GM20000 (cell line): ENCODE data around the gene GID4.

Experiments used
- DNase-seq: peaks from one replicate; pipeline ENCODE4 v3.0.0; 2012; ENCODE audit warnings: low spot score
- TF ChIP-seq, protein P1 (sequence below): IDR thresholded peaks from 2 replicates; pipeline ENCODE4 v1.5.1; 2012; ENCODE audit warnings: mild to moderate bottlenecking, control low read depth; ENCODE audit errors: extremely low read depth, missing control alignments

GID4 gene

DNA sequence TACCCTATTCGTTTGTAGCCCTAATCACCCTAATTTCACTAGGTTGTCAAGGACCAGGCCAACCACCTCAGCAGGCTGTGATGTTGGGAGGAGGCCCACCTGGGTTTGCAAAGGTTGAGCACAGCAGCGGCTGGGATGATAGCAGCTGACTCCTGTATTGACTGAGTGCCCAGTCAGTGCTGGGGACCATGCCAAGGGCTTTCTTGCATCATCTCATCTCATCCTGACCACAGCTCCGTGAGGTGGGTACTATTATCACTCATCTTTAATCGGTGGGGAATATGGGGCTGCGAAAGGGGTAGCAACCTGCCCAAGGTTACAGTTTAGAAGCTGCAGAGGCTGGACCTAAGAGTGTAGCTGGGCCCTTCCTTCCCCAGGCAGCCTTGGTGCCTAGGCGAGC, 11.9 kb upstream of the GID4 start:
- TF ChIP-seq, protein P1, sequence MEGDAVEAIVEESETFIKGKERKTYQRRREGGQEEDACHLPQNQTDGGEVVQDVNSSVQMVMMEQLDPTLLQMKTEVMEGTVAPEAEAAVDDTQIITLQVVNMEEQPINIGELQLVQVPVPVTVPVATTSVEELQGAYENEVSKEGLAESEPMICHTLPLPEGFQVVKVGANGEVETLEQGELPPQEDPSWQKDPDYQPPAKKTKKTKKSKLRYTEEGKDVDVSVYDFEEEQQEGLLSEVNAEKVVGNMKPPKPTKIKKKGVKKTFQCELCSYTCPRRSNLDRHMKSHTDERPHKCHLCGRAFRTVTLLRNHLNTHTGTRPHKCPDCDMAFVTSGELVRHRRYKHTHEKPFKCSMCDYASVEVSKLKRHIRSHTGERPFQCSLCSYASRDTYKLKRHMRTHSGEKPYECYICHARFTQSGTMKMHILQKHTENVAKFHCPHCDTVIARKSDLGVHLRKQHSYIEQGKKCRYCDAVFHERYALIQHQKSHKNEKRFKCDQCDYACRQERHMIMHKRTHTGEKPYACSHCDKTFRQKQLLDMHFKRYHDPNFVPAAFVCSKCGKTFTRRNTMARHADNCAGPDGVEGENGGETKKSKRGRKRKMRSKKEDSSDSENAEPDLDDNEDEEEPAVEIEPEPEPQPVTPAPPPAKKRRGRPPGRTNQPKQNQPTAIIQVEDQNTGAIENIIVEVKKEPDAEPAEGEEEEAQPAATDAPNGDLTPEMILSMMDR = no peak
- no peak for DNase-seq

DNA sequence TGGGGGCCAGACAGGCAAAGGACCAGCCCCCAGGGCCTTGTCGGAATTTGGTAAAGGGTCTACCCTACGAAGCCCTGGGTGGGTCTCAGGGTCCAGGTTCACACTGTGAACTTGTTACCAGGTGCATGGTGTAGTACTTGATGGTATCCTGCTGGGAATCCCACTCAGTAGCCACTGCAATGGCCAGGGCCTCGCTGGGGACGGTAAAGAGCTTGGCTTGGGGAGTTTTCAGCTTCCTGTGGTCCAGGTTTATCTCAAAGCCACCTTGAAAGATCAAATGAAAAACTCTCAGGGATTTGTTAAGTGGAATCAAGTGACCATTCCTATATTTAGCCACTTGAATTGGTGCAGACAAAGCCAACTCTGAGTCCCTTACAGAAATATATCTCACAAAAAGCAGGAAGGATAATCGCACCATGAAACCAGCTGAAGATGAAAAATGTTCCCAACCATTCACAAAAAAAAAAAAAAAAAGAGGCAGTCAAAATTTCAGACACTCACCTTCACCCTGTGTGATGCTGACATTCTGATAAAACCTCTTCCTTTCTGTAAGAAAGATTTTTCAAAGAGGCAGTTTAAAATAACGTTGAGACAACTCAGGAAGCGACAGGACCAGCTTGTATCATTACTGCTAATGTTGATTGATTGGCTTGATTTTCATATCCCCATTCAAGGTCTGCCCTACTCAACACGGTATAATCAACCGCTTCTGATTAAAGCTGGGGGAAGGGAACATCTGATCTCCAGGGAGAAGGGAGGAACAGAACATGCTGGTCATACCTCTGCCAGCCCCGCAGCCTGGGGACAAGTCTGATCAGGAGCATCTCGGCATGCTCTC, 10.9 kb upstream of the GID4 start:
- no peak for DNase-seq
- TF ChIP-seq, protein P1 = no peak

DNA sequence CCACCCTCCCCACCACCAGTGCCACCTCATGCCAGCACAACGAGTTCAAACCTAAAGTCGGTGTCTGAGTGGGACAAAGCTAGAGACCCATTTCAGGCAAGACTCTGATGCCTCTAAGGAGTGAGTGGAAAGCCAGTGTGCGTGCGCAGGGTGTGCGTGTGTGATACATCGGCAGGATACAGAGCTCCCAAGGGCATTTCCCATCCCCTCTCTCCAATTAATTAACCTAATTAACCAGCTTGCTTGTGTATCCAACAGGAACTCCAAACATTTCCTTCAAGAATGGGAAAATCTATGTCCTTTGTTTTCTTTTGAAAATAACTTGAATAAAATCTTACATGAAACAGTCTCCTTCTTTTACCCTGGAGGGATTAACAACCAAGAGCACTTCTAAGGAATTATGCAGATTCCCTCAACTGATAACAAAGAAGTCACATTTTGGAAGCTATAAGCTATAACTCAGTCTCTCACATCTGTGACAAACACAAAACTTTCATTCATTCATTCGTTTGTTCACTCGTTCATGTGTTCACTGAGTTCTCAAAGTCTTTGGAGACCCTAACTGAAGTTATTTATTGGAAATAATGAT, 10.2 kb upstream of the GID4 start:
- TF ChIP-seq, protein P1 = no peak
- no peak for DNase-seq

DNA sequence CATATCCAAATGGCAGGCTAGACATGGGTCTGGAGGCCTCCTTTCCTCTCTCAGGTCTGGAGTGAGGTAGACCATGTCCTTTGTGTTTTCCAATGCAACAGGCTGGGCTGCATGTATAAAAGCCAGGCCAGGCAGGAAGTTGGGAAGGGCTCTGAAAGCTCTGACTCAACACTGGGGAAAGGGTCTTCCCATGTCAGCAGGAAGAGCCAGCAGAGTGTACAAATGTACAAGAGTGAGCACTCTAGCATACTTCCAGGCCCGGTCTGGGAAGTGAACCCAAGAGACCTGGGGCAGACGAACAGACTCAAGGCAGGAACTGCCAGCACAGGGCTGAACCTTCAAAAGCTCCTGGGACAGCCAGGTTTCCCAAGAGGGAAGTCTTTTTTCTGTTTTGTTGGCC, 7.3 kb upstream of the GID4 start:
- no peak for DNase-seq
- TF ChIP-seq, protein P1 = no peak

DNA sequence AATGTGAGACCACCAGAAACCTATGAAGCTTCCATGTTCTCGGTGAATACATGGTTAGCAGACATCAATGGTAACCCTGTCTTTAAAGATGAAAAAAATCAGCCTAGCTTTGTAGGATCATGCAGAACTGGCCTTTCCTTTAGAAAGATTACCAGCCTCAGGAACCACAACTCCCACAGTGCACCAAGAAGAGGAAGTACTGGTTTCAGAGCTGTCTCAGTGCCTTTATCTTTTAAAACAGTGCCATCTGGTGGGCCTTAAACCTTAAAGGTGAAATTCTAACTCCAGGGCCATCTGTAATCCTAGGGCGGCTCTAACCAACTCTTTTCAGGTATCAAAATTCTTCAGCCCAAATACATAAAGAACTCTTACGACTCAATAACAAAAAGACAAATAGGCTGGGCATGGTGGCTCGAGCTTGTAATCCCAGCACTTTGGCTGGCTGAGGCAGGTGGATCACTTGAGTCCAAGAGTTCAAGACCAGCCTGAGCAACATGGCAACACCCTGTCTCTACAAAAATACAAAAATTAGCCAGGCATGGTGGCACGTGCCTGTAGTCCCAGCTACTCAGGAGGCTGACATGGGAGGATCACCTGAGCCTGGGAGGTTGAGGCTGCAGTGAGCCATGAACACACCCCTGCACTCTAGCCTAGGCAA, 5.6 kb upstream of the GID4 start:
- peak; percentile 78 for DNase-seq
- TF ChIP-seq, protein P1 = peak; percentile 46

DNA sequence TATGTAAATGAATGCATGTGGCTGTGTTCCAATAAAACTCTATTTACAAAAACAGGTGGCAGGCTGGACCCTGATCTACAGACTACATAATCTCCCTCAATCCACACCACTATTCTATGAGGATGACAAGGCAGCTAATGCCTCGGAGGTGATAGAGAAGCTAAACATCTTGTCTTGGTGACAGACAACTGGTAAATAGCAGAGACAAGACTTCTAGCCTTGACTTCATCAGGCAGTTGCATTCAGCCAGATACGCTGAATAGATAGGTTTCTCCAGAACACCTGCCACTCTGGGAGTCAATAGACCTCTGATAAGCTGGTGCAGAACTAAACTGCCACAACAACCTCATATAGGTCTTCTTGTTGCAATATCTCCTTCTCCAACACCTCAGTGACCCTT, 3.5 kb upstream of the GID4 start:
- DNase-seq = no peak
- TF ChIP-seq, protein P1 = no peak

DNA sequence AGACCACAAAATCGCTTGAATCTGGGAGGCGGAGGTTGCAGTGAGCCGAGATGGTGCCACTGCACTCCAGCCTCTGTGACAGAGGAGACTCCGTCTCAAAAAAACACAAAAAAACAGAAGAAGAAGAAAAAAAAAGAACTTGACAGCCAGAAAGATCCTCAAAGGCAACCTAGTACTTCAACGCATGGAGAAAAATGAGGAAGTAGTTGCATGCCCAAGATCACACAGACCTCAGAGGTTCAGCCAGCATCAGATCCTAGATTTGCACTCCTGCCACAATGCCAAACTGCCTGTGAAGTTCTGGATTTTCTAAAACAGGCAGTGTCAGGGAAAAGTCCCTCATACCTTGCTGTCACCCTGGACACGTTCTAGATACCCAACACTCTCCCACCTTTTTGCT, 1.7 kb upstream of the GID4 start:
- TF ChIP-seq, protein P1 = no peak
- DNase-seq = no peak
